Transverse colon (tissue), 4 donors: ENCODE results near the gene ARFGEF2. TPM values are rescaled to one million over a fixed set of nuclear protein-coding genes. Genes with fewer than 3 reads are reported as not detected.

Experiments
- DNase-seq: peaks from one replicate; pipeline ENCODE4 v3.0.0-alpha.2; 2019
- H3K27ac ChIP-seq, 4 donors: fragments of 200-600 bp; sonication (generic); 2 replicates each; pipeline ENCODE4 v1.5.1; 2016 to 2018; ENCODE audit warnings: inconsistent platforms in 4 of 4
- H3K27me3 ChIP-seq: fragments of 200-600 bp; sonication (generic); 2 replicates; pipeline ENCODE4 v1.5.1; 2017; ENCODE audit warnings: inconsistent platforms
- H3K36me3 ChIP-seq, 4 donors: fragments of 200-600 bp; sonication (generic); 2 replicates each; pipeline ENCODE4 v1.5.1; 2017 to 2019; ENCODE audit warnings: inconsistent platforms in 4 of 4
- H3K4me1 ChIP-seq, 4 donors: fragments of 200-600 bp; sonication (generic); 2 replicates each; pipeline ENCODE4 v1.5.1; 2017 to 2020; ENCODE audit warnings: inconsistent platforms in 4 of 4
- H3K4me3 ChIP-seq, 4 donors: fragments of 200-600 bp; sonication (generic); 1 replicate in 1 of 4; 2 replicates in 3 of 4; pipeline versions ENCODE4 v1.5.1 to v1.6.1; 2017 to 2019; ENCODE audit warnings: inconsistent platforms in 4 of 4
- H3K9me3 ChIP-seq, 2 donors: fragments of 200-600 bp; sonication (generic); 2 replicates each; pipeline ENCODE4 v1.5.1; 2017 to 2019; ENCODE audit warnings: inconsistent platforms in 2 of 2
- EP300 ChIP-seq: sonication (generic); formaldehyde crosslinking; IDR thresholded peaks from one replicate; pipeline ENCODE4 v1.6.1; 2017; ENCODE audit warnings: antibody characterized with exemption, low read depth
- POLR2A ChIP-seq: fragments of 450-650 bp; IDR thresholded peaks from one replicate; pipeline ENCODE4 v1.6.1; 2016; ENCODE audit warnings: antibody characterized with exemption, mild to moderate bottlenecking, moderate library complexity
- POLR2AphosphoS5 ChIP-seq, 3 donors: sonication (generic); formaldehyde crosslinking; IDR thresholded peaks; one replicate each; pipeline ENCODE4 v1.6.1; 2016; ENCODE audit warnings: antibody characterized with exemption in 3 of 3
- WGBS, 2 donors: methylation state at CpG; one replicate each; pipeline ENCODE4 v1.1.5; 2018; ENCODE audit warnings: low coverage in 1 of 2; 5-methylcytosine and 5-hydroxymethylcytosine counted together
- in situ Hi-C, 4 donors: fragments of 200-750 bp; cut with MboI; loops; one replicate each; pipeline versions ENCODE4 v1.15.0 to v1.15.1; 2017; ENCODE audit warnings: low sequenced_read_pairs in 3 of 4, low pct_ligation_motif_present in 1 of 4, low pct_unique_long_range_greater_than_20kb in 1 of 4
- intact Hi-C: fragments of 100-400 bp; cut with DNase I; formaldehyde crosslinking; loops from one replicate; pipeline ENCODE4 v1.15.1; 2023; ENCODE audit warnings: low total_unique reads
- total RNA-seq, 4 donors: library from RNA; depleted of rRNA; stranded (reverse); fragments of >200 nt; gene quantifications; one replicate each; pipeline ENCODE4 v1.1.0, GENCODE V29; 2016
- TF ChIP-seq, protein P1 (sequence below), 5 experiments: fragments of 200-600 bp in 3 of 5; fragments of 450-650 bp in 2 of 5; sonication (generic) in 3 of 5; IDR thresholded peaks; 1 replicate in 2 of 5; 2 replicates in 3 of 5; pipeline ENCODE4 v1.5.1; 2016 to 2017; ENCODE audit warnings: antibody characterized with exemption in 5 of 5, inconsistent platforms in 3 of 5, mild to moderate bottlenecking in 2 of 5, moderate library complexity in 1 of 5

The ARFGEF2 gene
- total RNA-seq, 4 donors from 2014 or later: 52.5 to 69.5 (median 68.5) TPM

- in situ Hi-C loops (no loop called here), intact Hi-C loops (no loop called here)
- Histone ChIP-seq H3K4me1 (peaks cover 28 to 89% (median 66%) of the 10 kb centered on the region in 4 donors), H3K27ac (peak overlapping the region; percentile 30 to 59 (median 44)), H3K9me3 (no peaks in the 10 kb centered on the region), H3K27me3 (no peaks in the 10 kb centered on the region), H3K36me3 (no peaks in the 10 kb centered on the region), H3K4me3 (no peak overlapping the region)
- 79 to 95% methylated on average over 3 of the region's 3 CpGs for WGBS, 2 donors
- no peak for TF ChIP-seq POLR2A
- TF ChIP-seq EP300: no peak
- TF ChIP-seq POLR2AphosphoS5 (IDR thresholded peaks at IDR 0.05): no peak
- TF ChIP-seq, protein P1, sequence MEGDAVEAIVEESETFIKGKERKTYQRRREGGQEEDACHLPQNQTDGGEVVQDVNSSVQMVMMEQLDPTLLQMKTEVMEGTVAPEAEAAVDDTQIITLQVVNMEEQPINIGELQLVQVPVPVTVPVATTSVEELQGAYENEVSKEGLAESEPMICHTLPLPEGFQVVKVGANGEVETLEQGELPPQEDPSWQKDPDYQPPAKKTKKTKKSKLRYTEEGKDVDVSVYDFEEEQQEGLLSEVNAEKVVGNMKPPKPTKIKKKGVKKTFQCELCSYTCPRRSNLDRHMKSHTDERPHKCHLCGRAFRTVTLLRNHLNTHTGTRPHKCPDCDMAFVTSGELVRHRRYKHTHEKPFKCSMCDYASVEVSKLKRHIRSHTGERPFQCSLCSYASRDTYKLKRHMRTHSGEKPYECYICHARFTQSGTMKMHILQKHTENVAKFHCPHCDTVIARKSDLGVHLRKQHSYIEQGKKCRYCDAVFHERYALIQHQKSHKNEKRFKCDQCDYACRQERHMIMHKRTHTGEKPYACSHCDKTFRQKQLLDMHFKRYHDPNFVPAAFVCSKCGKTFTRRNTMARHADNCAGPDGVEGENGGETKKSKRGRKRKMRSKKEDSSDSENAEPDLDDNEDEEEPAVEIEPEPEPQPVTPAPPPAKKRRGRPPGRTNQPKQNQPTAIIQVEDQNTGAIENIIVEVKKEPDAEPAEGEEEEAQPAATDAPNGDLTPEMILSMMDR (IDR thresholded peaks at IDR 0.05): no peak
- no peak for DNase-seq
Measured at GRCh38 chr20:48926267-48926666, 4.8 kb downstream of the ARFGEF2 start.

DNA sequence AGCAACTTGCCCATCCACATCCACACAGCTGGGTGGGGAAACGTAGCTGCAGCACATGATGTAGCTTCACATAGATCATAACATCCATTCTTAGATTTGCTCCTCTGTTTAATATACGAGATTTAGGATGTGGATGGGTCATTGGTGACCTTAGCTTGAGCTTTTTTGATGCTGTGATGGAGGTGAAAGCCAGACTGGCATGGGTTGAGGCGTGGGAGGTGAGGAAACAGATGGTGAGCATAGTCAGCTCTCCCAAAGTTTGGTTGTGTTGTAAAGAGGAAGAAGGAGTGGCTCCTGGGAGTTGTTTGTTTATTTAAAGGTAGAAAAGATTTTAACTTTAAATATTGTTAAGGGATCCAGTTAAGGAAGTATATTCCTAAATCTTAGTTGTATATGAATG lies 5.3 kb downstream of the ARFGEF2 start:
- in situ Hi-C loops: no loop called here
- peak overlapping the region; percentile 30 to 59 (median 44) for H3K27ac ChIP-seq

GRCh38 chr20:48928832-48929725 lies 7.6 kb downstream of the ARFGEF2 start:
- in situ Hi-C loops: no loop called here
- peaks cover 40 to 93% (median 73%) of the 10 kb centered on the region in 4 donors for H3K4me1 ChIP-seq
- H3K9me3 ChIP-seq: no peaks in the 10 kb centered on the region
- no peak for TF ChIP-seq POLR2A
- TF ChIP-seq POLR2AphosphoS5 (IDR thresholded peaks at IDR 0.05): peak in 1 of 3 donors; percentile 9
- no peak for TF ChIP-seq EP300
- TF ChIP-seq, protein P1 (IDR thresholded peaks at IDR 0.05): no peak
- H3K27ac ChIP-seq: peak overlapping the region; percentile 81 to 88 (median 82)
- WGBS, 2 donors: 45 to 50% methylated on average over 3 of the region's 3 CpGs
- no peaks in the 10 kb centered on the region for H3K36me3 ChIP-seq
- intact Hi-C loops: no loop called here
- no peak for DNase-seq
- H3K4me3 ChIP-seq: no peak overlapping the region
- no peaks in the 10 kb centered on the region for H3K27me3 ChIP-seq

More for the DNA sequence above, 5.3 kb downstream of the ARFGEF2 start:
- Histone ChIP-seq H3K4me3 (no peak overlapping the region), H3K9me3 (no peaks in the 10 kb centered on the region), H3K36me3 (no peaks in the 10 kb centered on the region), H3K27me3 (no peaks in the 10 kb centered on the region), H3K4me1 (peaks cover 32 to 95% (median 72%) of the 10 kb centered on the region in 4 donors)
- intact Hi-C loops: no loop called here
- TF ChIP-seq POLR2A: no peak
- no peak for TF ChIP-seq POLR2AphosphoS5 (IDR thresholded peaks at IDR 0.05)
- TF ChIP-seq EP300: no peak
- TF ChIP-seq, protein P1 (IDR thresholded peaks at IDR 0.05): no peak
- 38 to 71% methylated on average over 2 to 3 of the region's 3 CpGs for WGBS, 2 donors
- DNase-seq: no peak

DNA sequence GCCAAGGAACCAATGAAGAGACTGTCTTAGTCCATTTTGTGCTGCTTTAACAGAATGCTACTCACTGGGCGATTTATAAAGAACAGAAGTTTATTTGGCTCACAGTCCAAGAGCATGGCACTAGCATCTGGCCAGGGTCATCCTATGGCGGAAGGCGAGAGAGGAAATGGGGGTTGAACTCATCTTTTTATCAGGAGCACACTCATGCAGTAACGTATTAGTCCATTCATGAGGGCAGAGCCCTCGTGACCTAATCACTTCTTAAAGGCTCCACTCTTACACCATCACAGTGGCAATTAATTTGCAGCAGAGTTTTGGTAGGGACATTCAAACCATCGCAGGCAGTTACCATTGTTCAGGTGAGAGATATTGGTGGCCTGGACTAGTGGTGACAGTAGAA lies 8.5 kb downstream of the ARFGEF2 start:
- no peak for DNase-seq
- Histone ChIP-seq H3K27ac (peak overlapping the region; percentile 82 to 88 (median 84)), H3K9me3 (no peaks in the 10 kb centered on the region), H3K4me3 (no peak overlapping the region), H3K36me3 (no peaks in the 10 kb centered on the region), H3K4me1 (peaks cover 42 to 91% (median 70%) of the 10 kb centered on the region in 4 donors), H3K27me3 (no peaks in the 10 kb centered on the region)
- 86 to 91% methylated on average over 6 of the region's 6 CpGs for WGBS, 2 donors
- in situ Hi-C loops (no loop called here), intact Hi-C loops (no loop called here)
- TF ChIP-seq, protein P1 (IDR thresholded peaks at IDR 0.05): no peak
- TF ChIP-seq EP300 (no peak), POLR2AphosphoS5 (IDR thresholded peaks at IDR 0.05) (no peak), POLR2A (no peak)
